Esophagus muscularis mucosa (tissue), 4 donors: ENCODE data around the gene PDGFA.

Experiments
- CTCF ChIP-seq, 3 experiments: fragments of 200-600 bp in 2 of 3; fragments of 450-650 bp in 1 of 3; sonication (generic) in 2 of 3; IDR thresholded peaks; one replicate each; pipeline ENCODE4 v1.5.1; 2017 to 2019; ENCODE audit warnings: antibody characterized with exemption in 3 of 3, mild to moderate bottlenecking in 2 of 3, moderate library complexity in 1 of 3
- EP300 ChIP-seq: sonication (generic); formaldehyde crosslinking; IDR thresholded peaks from one replicate; pipeline ENCODE4 v1.6.1; 2017; ENCODE audit warnings: antibody characterized with exemption
- POLR2A ChIP-seq: fragments of 450-650 bp; IDR thresholded peaks from one replicate; pipeline ENCODE4 v1.6.1; 2017; ENCODE audit warnings: antibody characterized with exemption, moderate library complexity, mild to moderate bottlenecking, low read depth

- TF ChIP-seq POLR2A: no peak
- TF ChIP-seq CTCF (IDR thresholded peaks at IDR 0.05): no peak
- TF ChIP-seq EP300: no peak
These were observed 27.0 kb downstream of the PDGFA start for GRCh38 chr7:492714-493065.
